NB4 (cell line): ENCODE results near the gene GYS1.

Experiments
- MYC ChIP-seq: IDR thresholded peaks from 2 replicates; pipeline ENCODE4 v1.6.1; 2011; ENCODE audit warnings: low read depth, low read length
- TF ChIP-seq, protein P1 (sequence below): IDR thresholded peaks from one replicate; pipeline ENCODE4 v1.5.1; 2012; ENCODE audit warnings: low read depth, low read length

DNA sequence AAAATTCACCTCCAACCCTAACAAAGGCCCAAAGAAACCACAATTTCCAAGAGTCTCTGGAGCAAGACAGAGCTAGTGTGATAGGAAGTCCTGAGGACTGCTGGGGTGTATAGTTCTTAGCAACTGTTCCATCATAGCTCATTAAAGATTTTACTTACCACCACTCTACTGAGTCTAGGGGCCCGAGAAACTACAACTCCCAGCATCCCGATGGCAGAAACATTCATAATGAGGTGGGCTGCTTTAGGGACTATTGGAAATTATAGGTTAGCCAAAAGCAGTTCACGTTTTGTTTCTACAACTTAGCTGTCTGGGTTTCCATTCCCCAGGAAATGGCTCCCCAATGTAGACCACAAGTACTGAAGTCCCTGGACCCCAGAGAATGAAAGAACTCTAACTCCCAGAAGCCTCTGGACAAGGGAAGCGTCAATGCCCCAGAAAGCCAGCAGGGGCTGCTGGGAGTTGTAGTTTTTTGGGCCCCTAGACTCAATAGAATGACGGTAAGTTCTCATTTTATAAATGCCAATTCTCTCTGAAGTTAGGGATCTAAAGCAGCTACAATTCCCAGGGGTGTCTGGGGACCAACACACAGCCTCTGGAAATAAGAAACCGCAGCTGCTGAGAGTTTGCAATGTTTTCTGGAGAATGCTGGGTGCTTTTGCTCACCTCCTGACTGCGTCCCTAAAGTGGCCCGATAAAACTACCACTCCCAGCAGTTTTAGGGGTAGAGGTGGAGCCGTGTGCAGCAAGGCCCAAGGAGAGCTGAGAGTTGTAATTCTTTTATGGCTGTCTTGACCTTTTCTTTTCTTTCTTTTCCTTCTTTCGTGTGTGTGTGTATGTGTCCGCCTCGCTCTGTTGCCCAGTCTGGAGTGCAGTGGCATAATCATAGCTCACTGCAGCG lies 16.9 kb downstream of the GYS1 start:
- TF ChIP-seq, protein P1, sequence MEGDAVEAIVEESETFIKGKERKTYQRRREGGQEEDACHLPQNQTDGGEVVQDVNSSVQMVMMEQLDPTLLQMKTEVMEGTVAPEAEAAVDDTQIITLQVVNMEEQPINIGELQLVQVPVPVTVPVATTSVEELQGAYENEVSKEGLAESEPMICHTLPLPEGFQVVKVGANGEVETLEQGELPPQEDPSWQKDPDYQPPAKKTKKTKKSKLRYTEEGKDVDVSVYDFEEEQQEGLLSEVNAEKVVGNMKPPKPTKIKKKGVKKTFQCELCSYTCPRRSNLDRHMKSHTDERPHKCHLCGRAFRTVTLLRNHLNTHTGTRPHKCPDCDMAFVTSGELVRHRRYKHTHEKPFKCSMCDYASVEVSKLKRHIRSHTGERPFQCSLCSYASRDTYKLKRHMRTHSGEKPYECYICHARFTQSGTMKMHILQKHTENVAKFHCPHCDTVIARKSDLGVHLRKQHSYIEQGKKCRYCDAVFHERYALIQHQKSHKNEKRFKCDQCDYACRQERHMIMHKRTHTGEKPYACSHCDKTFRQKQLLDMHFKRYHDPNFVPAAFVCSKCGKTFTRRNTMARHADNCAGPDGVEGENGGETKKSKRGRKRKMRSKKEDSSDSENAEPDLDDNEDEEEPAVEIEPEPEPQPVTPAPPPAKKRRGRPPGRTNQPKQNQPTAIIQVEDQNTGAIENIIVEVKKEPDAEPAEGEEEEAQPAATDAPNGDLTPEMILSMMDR, result no peak
- no peak for TF ChIP-seq MYC
